Mucosa of descending colon (tissue), 3 donors: ENCODE measurements around the gene INPP5A. TPM values are rescaled to one million over a fixed set of nuclear protein-coding genes. Genes with fewer than 3 reads are reported as not detected.

Experiments used
- ATAC-seq: fragments of 200-7000 bp; cut with Tn5 transposase; one replicate; pipeline ENCODE4 v1.9.1; 2020; ENCODE audit warnings: mild to moderate bottlenecking, moderate library complexity
- DNase-seq, 3 donors: peaks; one replicate each; pipeline ENCODE4 v3.0.0-alpha.2; 2020
- H3K36me3 ChIP-seq: fragments of 200-600 bp; one replicate; pipeline ENCODE4 v1.8.0; 2021; ENCODE audit warnings: low read depth, mild to moderate bottlenecking
- H3K4me1 ChIP-seq: fragments of 200-600 bp; one replicate; pipeline ENCODE4 v1.8.0; 2021; ENCODE audit warnings: low read depth, mild to moderate bottlenecking
- H3K4me3 ChIP-seq: fragments of 200-600 bp; one replicate; pipeline ENCODE4 v1.8.0; 2021; ENCODE audit warnings: mild to moderate bottlenecking
- H3K9me3 ChIP-seq: fragments of 200-600 bp; one replicate; pipeline ENCODE4 v1.8.0; 2021; ENCODE audit warnings: mild to moderate bottlenecking
- intact Hi-C, 2 donors: fragments of 100-400 bp; cut with DNase I in 1 of 2; cut with micrococcal nuclease in 1 of 2; formaldehyde crosslinking; loops; one replicate each; pipeline versions ENCODE4 v1.11.0 to v1.11.1; 2022; cut with DNase I, micrococcal nuclease
- total RNA-seq, 3 donors: library from RNA; stranded (reverse); fragmentation: NEBNext Ultra II Directional in 2 of 3; extraction: Animal tissue kit (Norgen Biotek cat#: 25700) in 2 of 3; gene quantifications; one replicate each; pipeline versions ENCODE4 v1.2.1 to v1.2.4, GENCODE V29; 2021 to 2023
- TF ChIP-seq, protein P1 (sequence below): fragments of 200-600 bp; IDR thresholded peaks from one replicate; pipeline ENCODE4 v1.8.0; 2022; ENCODE audit warnings: antibody characterized with exemption, mild to moderate bottlenecking
- donor health status: DM: no; HTN: no; CAD: no; lungs with moderate emphysema.
- donor health status: DM: no; HTN: no; CAD: no.
- donor health status: DM: no; HTN: yes; CAD: no.

INPP5A gene
- total RNA-seq, 3 donors from 2014 or later = 31.7 to 92.8 (median 32.0) TPM

DNA sequence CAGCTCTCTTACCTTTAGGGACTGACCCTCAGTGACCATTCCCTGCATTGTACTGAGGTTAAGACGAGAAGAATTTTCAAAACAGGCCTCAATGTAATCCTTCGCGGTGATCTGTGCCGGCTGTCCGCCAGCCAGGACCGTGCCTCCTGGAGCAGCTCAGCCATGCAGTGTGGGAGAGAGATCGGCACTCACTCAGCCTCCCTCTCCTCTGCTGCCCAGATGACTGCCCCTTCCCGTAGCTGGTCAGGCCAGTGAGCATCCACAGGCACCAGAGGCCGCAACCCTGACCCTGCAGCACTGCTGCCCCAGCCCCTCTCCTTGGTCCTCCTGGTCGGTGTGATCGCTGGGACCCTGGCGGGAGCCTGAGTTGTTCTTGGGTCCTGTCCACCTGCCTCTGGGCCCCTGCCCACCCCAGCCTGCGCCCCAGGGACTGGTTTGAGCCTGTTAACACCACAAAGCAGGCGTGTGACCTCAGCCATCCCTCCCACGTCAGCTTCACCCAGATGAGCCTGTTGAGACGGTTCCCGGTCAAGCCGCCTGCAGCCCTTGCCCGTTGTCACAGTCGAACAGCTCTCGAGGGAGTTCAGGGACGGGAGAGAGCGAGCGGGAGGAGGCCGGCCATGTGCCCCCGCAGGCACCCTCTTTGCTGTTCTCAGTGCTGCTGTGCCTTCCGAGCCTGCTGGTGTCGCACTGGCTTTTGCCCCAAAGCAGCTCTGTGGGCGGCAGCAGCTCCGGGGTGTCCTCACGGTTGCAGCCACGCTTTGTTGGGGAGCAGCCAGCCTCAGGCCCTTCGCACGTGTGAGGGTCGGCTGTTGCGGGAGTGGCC is 211.2 kb downstream of the INPP5A start:
- H3K36me3 ChIP-seq = no peaks in the 10 kb centered on the region
- peaks cover 5% of the 10 kb centered on the region for H3K4me1 ChIP-seq
- H3K4me3 ChIP-seq = no peak overlapping the region
- DNase-seq = no peak
- TF ChIP-seq, protein P1, sequence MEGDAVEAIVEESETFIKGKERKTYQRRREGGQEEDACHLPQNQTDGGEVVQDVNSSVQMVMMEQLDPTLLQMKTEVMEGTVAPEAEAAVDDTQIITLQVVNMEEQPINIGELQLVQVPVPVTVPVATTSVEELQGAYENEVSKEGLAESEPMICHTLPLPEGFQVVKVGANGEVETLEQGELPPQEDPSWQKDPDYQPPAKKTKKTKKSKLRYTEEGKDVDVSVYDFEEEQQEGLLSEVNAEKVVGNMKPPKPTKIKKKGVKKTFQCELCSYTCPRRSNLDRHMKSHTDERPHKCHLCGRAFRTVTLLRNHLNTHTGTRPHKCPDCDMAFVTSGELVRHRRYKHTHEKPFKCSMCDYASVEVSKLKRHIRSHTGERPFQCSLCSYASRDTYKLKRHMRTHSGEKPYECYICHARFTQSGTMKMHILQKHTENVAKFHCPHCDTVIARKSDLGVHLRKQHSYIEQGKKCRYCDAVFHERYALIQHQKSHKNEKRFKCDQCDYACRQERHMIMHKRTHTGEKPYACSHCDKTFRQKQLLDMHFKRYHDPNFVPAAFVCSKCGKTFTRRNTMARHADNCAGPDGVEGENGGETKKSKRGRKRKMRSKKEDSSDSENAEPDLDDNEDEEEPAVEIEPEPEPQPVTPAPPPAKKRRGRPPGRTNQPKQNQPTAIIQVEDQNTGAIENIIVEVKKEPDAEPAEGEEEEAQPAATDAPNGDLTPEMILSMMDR = no peak
- no peaks in the 10 kb centered on the region for H3K9me3 ChIP-seq
- ATAC-seq = no peak
- intact Hi-C loops = no loop called here

DNA sequence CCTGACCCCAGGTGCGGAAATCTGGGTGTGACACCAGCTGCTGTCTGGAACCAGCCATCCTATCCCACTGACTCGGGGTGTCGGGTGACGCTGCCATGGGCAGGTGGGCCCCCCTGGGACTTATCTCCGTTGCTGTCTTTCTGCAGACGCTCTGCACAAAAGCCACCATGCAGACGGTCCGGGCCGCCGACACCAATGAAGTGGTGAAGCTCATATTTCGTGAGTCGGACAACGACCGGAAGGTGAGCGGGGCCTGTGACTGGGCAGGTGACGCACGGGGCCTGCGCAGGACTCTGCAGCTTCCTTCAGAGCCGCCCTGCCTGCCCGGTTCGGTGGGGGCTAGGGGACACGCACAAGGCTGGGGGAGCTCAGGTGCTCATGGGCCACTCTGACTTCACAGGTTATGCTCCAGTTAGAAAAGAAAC is 211.8 kb downstream of the INPP5A start:
- ATAC-seq (no peak), DNase-seq (no peak)
- Histone ChIP-seq H3K9me3 (no peaks in the 10 kb centered on the region), H3K4me3 (no peak overlapping the region), H3K36me3 (no peaks in the 10 kb centered on the region), H3K4me1 (peaks cover 5% of the 10 kb centered on the region)
- TF ChIP-seq, protein P1 = no peak
- intact Hi-C loops = no loop called here

DNA sequence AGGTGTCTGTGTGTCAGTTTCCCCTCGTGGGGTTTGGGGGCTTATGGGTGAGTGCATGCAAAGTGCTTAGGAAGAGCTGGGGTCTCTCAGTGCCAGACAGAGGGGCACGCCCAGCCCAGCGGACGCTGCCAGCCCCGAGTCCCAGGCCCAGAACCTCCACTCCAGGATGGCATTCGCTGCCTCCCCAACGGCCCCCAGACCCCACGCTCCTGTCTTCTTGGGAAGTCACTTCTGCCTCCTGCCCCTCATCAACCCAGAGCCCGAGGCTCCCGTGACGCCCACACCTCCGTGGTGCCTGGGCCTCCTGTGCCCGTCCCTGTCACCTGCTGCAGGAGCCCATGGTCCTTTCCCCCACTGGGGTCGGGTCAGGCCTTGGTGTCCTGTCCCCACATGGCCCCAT is 213.3 kb downstream of the INPP5A start:
- H3K36me3 ChIP-seq = no peaks in the 10 kb centered on the region
- no peak for ATAC-seq
- DNase-seq = no peak
- TF ChIP-seq, protein P1 = no peak
- H3K9me3 ChIP-seq = no peaks in the 10 kb centered on the region
- no peak overlapping the region for H3K4me3 ChIP-seq
- H3K4me1 ChIP-seq = peaks cover 5% of the 10 kb centered on the region
- intact Hi-C loops = no loop called here

DNA sequence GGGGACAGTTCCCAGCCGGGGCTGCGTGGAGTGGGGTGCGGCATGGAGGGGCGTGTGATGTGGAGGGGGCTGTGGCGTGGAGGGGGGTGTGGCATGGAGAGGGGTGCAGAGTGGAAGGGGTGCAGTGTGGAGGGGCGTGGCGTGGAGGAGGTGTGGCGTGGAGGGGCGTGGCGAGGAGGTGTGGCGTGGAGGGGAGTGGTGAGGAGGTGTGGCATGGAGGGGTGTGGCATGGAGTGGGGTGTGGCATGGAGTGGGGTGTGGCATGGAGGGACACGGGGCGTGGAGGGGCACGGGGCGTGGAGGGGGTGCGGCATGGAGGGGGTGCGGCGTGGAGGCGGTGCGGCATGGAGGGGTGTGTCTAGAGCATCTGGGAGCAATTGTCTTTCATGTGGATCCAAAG is 214.8 kb downstream of the INPP5A start:
- no peaks in the 10 kb centered on the region for H3K36me3 ChIP-seq
- H3K4me1 ChIP-seq = peaks cover 5% of the 10 kb centered on the region
- TF ChIP-seq, protein P1 = no peak
- no peak overlapping the region for H3K4me3 ChIP-seq
- H3K9me3 ChIP-seq = no peaks in the 10 kb centered on the region
- intact Hi-C loops = no loop called here
- peak; percentile 76 for ATAC-seq
- peak in 1 of 3 donors; percentile 67 for DNase-seq

DNA sequence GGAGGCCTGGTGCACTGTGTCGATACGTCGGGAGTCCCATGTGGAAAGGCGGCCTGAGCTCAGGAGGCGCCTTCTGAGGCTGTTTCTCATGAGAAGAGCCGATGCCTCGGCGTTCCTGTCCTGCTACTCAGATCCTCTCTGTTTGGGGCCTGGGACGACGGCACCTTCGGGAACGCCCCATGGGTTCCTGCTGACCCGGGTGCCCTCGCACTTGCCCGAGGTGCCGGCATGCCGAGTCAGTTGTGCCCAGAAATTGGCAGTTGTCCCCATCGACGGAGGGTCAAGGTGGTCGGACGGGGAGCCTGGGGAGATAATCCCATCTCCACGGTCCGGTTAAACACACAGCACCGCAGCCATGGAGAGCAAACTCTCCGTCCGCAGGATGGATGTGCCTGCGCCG is 215.4 kb downstream of the INPP5A start:
- Histone ChIP-seq H3K4me3 (no peak overlapping the region), H3K36me3 (no peaks in the 10 kb centered on the region), H3K4me1 (peaks cover 5% of the 10 kb centered on the region), H3K9me3 (no peaks in the 10 kb centered on the region)
- no peak for ATAC-seq
- intact Hi-C loops = no loop called here
- no peak for DNase-seq
- TF ChIP-seq, protein P1 = no peak
